MM.1S (cell line): ENCODE measurements around the gene LDHAL6B.

Experiments used
- EZH2 ChIP-seq: fragments of 300-600 bp; sonication (generic); optimal IDR thresholded peaks from 2 replicates; pipeline ENCODE3; 2017; ENCODE audit warnings: low read depth, mild to moderate bottlenecking, antibody characterized with exemption, low read length, mixed read lengths
- EZH2phosphoT487 ChIP-seq: fragments of 300-600 bp; sonication (generic); IDR thresholded peaks from 2 replicates; pipeline ENCODE4 v1.6.1; 2018; ENCODE audit warnings: antibody characterized with exemption, low read length
- TF ChIP-seq, protein P1 (sequence below): fragments of 300-600 bp; sonication (generic); IDR thresholded peaks from 2 replicates; pipeline ENCODE4 v1.5.1; 2016; ENCODE audit warnings: antibody characterized with exemption, low read length, mixed read lengths

DNA sequence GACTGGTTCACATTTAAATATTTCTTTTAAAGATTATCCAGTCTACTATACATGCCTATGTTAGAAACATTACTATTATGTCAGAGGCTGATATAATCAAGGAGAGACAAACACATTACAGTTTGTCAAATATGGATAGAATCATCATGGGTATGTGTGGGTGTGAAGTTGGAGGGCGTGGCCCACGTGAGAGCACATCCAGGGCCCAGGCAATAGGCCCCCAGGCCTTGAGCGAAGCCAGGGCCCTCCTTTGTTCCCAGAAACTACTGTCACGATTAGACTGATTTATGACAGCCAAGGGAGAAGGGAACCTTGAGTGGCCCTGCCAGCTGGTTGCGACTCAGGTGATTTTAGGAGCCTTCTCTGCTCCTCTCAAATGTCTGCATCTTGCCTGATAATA lies 26.9 kb upstream of the LDHAL6B start:
- TF ChIP-seq, protein P1, sequence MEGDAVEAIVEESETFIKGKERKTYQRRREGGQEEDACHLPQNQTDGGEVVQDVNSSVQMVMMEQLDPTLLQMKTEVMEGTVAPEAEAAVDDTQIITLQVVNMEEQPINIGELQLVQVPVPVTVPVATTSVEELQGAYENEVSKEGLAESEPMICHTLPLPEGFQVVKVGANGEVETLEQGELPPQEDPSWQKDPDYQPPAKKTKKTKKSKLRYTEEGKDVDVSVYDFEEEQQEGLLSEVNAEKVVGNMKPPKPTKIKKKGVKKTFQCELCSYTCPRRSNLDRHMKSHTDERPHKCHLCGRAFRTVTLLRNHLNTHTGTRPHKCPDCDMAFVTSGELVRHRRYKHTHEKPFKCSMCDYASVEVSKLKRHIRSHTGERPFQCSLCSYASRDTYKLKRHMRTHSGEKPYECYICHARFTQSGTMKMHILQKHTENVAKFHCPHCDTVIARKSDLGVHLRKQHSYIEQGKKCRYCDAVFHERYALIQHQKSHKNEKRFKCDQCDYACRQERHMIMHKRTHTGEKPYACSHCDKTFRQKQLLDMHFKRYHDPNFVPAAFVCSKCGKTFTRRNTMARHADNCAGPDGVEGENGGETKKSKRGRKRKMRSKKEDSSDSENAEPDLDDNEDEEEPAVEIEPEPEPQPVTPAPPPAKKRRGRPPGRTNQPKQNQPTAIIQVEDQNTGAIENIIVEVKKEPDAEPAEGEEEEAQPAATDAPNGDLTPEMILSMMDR = no peak
- TF ChIP-seq EZH2 (no peak), EZH2phosphoT487 (no peak)
